Caco-2 (cell line): Measurements from ENCODE around the gene SPINK1. TPM values are rescaled to one million over a fixed set of nuclear protein-coding genes. Genes with fewer than 3 reads are reported as not detected.

ENCODE experiments used
- BruUV-seq: library from RNA; stranded (reverse); fragments of 400-500 nt; replicated peaks from 2 replicates; lab custom pipeline; 2021; lab: Mats Ljungman, UMichigan
- CTCF ChIA-PET: fragments of 300-600 bp; sonication (Branson Sonifier 250); formaldehyde crosslinking; loops from one replicate; lab custom pipeline; 2022; ENCODE audit warnings: antibody characterized with exemption; lab: Charles Lee
- POLR2A ChIA-PET: fragments of 300-600 bp; sonication (Branson Sonifier 250); formaldehyde crosslinking; loops from one replicate; lab custom pipeline; 2022; ENCODE audit warnings: antibody characterized with exemption; lab: Charles Lee
- DNase-seq, 2 experiments: peaks; one replicate each; pipeline versions ENCODE4 v3.0.0 to v3.0.0-alpha.2; 2020 to 2022
- H3K27me3 ChIP-seq: replicated peaks from 2 replicates; pipeline ENCODE4 v1.6.0; 2011; ENCODE audit warnings: low read length; ENCODE audit not compliant: control insufficient read depth, insufficient read depth
- H3K36me3 ChIP-seq: 2 replicates; pipeline ENCODE4 v1.5.1; 2011; ENCODE audit warnings: low read length; ENCODE audit not compliant: control insufficient read depth, insufficient read depth
- H3K4me1 ChIP-seq: fragments of 250-450 bp; sonication (Bioruptor Pico); 2 replicates; pipeline ENCODE4 v1.5.1; 2020; ENCODE audit warnings: mild to moderate bottlenecking
- H3K4me3 ChIP-seq: 2 replicates; pipeline ENCODE4 v1.5.1; 2011; ENCODE audit warnings: low read depth, mild to moderate bottlenecking, control low read depth, low read length
- H3K9me3 ChIP-seq: fragments of 250-450 bp; sonication (Bioruptor Pico); 2 replicates; pipeline ENCODE4 v1.5.1; 2020; ENCODE audit warnings: mild to moderate bottlenecking, moderate library complexity
- H3K27ac Mint-ChIP-seq: one replicate; pipeline ENCODE4 v1.8.0; 2022; ENCODE audit warnings: mixed read lengths; ENCODE audit not compliant: unreplicated experiment
- H3K27me3 Mint-ChIP-seq: one replicate; pipeline ENCODE4 v1.8.0; 2022; ENCODE audit warnings: mixed read lengths; ENCODE audit not compliant: insufficient read depth, unreplicated experiment
- H3K36me3 Mint-ChIP-seq: one replicate; pipeline ENCODE4 v1.8.0; 2022; ENCODE audit warnings: mild to moderate bottlenecking, mixed read lengths; ENCODE audit not compliant: insufficient read depth, unreplicated experiment
- H3K4me1 Mint-ChIP-seq: one replicate; pipeline ENCODE4 v1.8.0; 2022; ENCODE audit warnings: low read depth, mixed read lengths; ENCODE audit not compliant: unreplicated experiment
- H3K4me3 Mint-ChIP-seq: one replicate; pipeline ENCODE4 v1.8.0; 2022; ENCODE audit warnings: mild to moderate bottlenecking, moderate library complexity, mixed read lengths; ENCODE audit not compliant: unreplicated experiment
- H3K9me3 Mint-ChIP-seq: one replicate; pipeline ENCODE4 v1.8.0; 2022; ENCODE audit warnings: mixed read lengths; ENCODE audit not compliant: unreplicated experiment
- intact Hi-C: fragments of 100-400 bp; cut with micrococcal nuclease; formaldehyde crosslinking; loops from one replicate; pipeline ENCODE4 v1.10.0; 2022; ENCODE audit not compliant: unreplicated experiment
- total RNA-seq: library from RNA; stranded (reverse); gene quantifications from 2 replicates; pipeline ENCODE4 v1.2.3, GENCODE V29; 2022
- TF ChIP-seq, protein P1 (sequence below), 2 experiments: fragments of 200-600 bp in 1 of 2; IDR thresholded peaks; 1 replicate in 1 of 2; 2 replicates in 1 of 2; pipeline versions ENCODE4 v1.5.1 to v1.8.0; 2011 to 2022; ENCODE audit warnings: antibody characterized with exemption in 1 of 2, control low read depth in 1 of 2, inconsistent platforms in 1 of 2, low read depth in 1 of 2, low read length in 1 of 2, mild to moderate bottlenecking in 1 of 2, moderate library complexity in 1 of 2; ENCODE audit not compliant: insufficient read depth in 1 of 2, severe bottlenecking in 1 of 2, unreplicated experiment in 1 of 2

Gene SPINK1
- total RNA-seq, 1 experiment from 2014 or later = 1,916 TPM

DNA sequence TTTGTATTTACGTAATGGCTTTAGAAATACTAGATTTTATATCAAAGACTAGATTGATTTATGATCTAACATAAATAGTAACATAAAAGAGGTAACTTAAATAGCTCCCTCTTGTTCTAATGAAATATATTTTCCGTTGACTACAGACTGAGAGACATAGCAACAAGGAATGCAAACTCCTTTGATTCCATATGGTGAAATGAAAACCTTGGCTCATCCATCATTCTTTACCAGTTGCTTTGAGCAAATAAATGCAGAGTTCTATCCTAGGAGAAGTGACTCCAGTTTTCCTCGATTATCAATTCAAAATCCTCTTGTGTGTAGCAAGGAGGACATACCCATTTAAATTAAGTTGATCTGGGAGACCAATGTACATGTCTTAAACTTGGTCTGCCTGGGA lies 31.0 kb downstream of the SPINK1 start:
- H3K4me3 Mint-ChIP-seq = no peak overlapping the region
- no peak overlapping the region for H3K27ac Mint-ChIP-seq
- no peaks in the 10 kb centered on the region for H3K9me3 Mint-ChIP-seq
- Histone ChIP-seq H3K4me1 (no peaks in the 10 kb centered on the region; the same call in 1 of the 2 replicates), H3K4me3 (no peak overlapping the region), H3K27me3 (no peaks in the 10 kb centered on the region), H3K9me3 (no peaks in the 10 kb centered on the region), H3K36me3 (no peaks in the 10 kb centered on the region)
- no TSS peak for BruUV-seq
- TF ChIP-seq, protein P1, sequence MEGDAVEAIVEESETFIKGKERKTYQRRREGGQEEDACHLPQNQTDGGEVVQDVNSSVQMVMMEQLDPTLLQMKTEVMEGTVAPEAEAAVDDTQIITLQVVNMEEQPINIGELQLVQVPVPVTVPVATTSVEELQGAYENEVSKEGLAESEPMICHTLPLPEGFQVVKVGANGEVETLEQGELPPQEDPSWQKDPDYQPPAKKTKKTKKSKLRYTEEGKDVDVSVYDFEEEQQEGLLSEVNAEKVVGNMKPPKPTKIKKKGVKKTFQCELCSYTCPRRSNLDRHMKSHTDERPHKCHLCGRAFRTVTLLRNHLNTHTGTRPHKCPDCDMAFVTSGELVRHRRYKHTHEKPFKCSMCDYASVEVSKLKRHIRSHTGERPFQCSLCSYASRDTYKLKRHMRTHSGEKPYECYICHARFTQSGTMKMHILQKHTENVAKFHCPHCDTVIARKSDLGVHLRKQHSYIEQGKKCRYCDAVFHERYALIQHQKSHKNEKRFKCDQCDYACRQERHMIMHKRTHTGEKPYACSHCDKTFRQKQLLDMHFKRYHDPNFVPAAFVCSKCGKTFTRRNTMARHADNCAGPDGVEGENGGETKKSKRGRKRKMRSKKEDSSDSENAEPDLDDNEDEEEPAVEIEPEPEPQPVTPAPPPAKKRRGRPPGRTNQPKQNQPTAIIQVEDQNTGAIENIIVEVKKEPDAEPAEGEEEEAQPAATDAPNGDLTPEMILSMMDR (IDR thresholded peaks at IDR 0.05; ENCODE audit: insufficient read depth in 1 of 2, low read depth in 1 of 2, low read length in 1 of 2, severe bottlenecking in 1 of 2, unreplicated experiment in 1 of 2) = no peak
- no peaks in the 10 kb centered on the region for H3K27me3 Mint-ChIP-seq
- no peaks in the 10 kb centered on the region for H3K36me3 Mint-ChIP-seq
- H3K4me1 Mint-ChIP-seq = peaks cover 13% of the 10 kb centered on the region
- no peak for DNase-seq
- CTCF ChIA-PET = no interaction called here
- POLR2A ChIA-PET = no interaction called here
- intact Hi-C loops = no loop called here

DNA sequence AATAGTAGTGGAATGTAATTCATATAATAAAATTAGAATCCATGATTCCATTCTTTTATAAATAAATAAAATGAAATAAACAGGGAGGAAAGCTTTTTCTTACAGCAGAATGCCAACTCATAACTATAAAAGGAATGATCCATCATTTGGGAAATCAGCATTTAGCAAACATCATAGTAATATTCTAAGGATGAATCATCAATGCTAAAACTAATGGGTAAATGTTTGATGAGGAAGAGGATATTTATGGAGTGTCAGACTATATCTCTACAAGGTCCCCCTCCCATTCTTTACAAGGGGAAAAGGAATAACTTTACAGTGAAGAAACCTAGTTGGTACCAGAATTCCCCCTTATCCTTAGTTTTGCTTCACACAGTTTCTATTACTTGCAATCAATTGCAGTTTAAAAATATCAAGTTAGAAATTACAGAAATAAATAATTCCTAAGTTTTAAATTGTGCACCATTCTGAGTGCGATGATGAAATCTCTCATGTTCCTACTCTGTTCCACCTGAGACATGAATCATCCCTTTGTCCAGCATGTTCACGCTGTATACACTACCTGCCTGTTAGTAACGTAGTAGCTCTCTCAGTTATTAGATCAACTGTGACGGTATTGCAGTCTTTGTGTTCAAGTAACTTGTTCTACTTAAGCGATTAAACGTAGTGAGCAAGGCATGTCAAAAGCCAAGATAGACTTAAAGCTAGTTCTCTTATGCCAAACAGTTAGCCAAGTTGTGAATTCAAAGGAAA lies 34.7 kb downstream of the SPINK1 start:
- Mint-ChIP-seq H3K27me3 (no peaks in the 10 kb centered on the region), H3K4me1 (peaks cover 10% of the 10 kb centered on the region), H3K4me3 (no peak overlapping the region), H3K27ac (no peak overlapping the region), H3K9me3 (no peaks in the 10 kb centered on the region), H3K36me3 (no peaks in the 10 kb centered on the region)
- no peak for DNase-seq
- no peaks in the 10 kb centered on the region for H3K36me3 ChIP-seq
- no peaks in the 10 kb centered on the region for H3K27me3 ChIP-seq
- TF ChIP-seq, protein P1 (IDR thresholded peaks at IDR 0.05; ENCODE audit: insufficient read depth in 1 of 2, low read depth in 1 of 2, low read length in 1 of 2, severe bottlenecking in 1 of 2, unreplicated experiment in 1 of 2) = no peak
- H3K4me1 ChIP-seq = no peaks in the 10 kb centered on the region; the same call in 1 of the 2 replicates
- intact Hi-C loops = no loop called here
- ChIA-PET CTCF (no interaction called here), POLR2A (no interaction called here)
- BruUV-seq = no TSS peak
- no peak overlapping the region for H3K4me3 ChIP-seq
- no peaks in the 10 kb centered on the region for H3K9me3 ChIP-seq

DNA sequence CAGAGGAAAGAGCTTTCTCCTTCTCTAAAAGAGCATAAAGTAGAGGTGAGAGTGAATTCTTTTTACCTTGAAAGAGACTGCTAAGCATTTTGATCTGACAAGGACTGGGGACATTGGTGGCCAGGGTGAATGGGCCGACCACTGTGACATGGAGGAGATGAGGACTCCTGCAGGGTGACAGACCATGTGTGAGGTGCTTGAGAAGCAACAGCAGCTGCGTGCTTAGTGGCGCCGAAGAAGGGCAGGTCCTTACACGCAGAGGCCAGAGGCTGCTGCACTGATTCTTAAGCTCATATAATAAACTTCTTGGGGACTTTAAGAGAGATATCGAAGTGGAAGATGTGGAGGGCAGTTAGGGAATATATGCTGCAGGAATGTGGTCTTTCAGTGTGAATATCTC lies 40.3 kb downstream of the SPINK1 start:
- ChIA-PET CTCF (no interaction called here), POLR2A (no interaction called here)
- no peak overlapping the region for H3K27ac Mint-ChIP-seq
- intact Hi-C loops = no loop called here
- Histone ChIP-seq H3K9me3 (no peaks in the 10 kb centered on the region), H3K4me1 (no peaks in the 10 kb centered on the region), H3K4me3 (no peak overlapping the region), H3K36me3 (no peaks in the 10 kb centered on the region), H3K27me3 (no peaks in the 10 kb centered on the region)
- no peaks in the 10 kb centered on the region for H3K27me3 Mint-ChIP-seq
- TF ChIP-seq, protein P1 (IDR thresholded peaks at IDR 0.05; ENCODE audit: insufficient read depth in 1 of 2, low read depth in 1 of 2, low read length in 1 of 2, severe bottlenecking in 1 of 2, unreplicated experiment in 1 of 2) = no peak
- no peak overlapping the region for H3K4me3 Mint-ChIP-seq
- no peak for DNase-seq
- H3K36me3 Mint-ChIP-seq = no peaks in the 10 kb centered on the region
- peaks cover 13% of the 10 kb centered on the region for H3K4me1 Mint-ChIP-seq
- no TSS peak for BruUV-seq
- peaks cover 17% of the 10 kb centered on the region for H3K9me3 Mint-ChIP-seq
